Mesenchymal stem cell (in vitro differentiated cells and primary cell): Measurements from ENCODE around the gene PINLYP.
"Not testable (repeated sequence)": the region's sequence is repeated elsewhere in the genome, so short reads cannot be mapped to it uniquely, and the experiment has no call there.

Experiments used
- DNase-seq: peaks from one replicate; pipeline ENCODE4 v3.0.0-alpha.2; 2013
- H2AFZ ChIP-seq: one replicate; pipeline ENCODE4 v1.6.1; 2013; ENCODE audit warnings: low read depth, mild to moderate bottlenecking, control low read depth, inconsistent platforms, low read length, moderate library complexity
- H2AK5ac ChIP-seq: 2 replicates; pipeline ENCODE4 v1.6.1; 2013; ENCODE audit warnings: low read length, moderate library complexity, mild to moderate bottlenecking, inconsistent platforms; ENCODE audit not compliant: severe bottlenecking
- H2BK120ac ChIP-seq: one replicate; pipeline ENCODE4 v1.6.1; 2013; ENCODE audit warnings: low read depth, mild to moderate bottlenecking, inconsistent platforms, low read length, moderate library complexity
- H2BK12ac ChIP-seq, 2 experiments: one replicate each; pipeline ENCODE4 v1.6.1; 2013; ENCODE audit warnings: inconsistent platforms in 2 of 2, low read length in 2 of 2, mild to moderate bottlenecking in 2 of 2, moderate library complexity in 2 of 2, control low read depth in 1 of 2
- H2BK15ac ChIP-seq: one replicate; pipeline ENCODE4 v1.6.1; 2013; ENCODE audit warnings: mild to moderate bottlenecking, low read depth, inconsistent platforms; ENCODE audit not compliant: poor library complexity, severe bottlenecking
- H2BK5ac ChIP-seq: 2 replicates; pipeline ENCODE4 v1.6.1; 2013; ENCODE audit warnings: low read depth, mild to moderate bottlenecking, low read length, control low read depth, inconsistent platforms; ENCODE audit not compliant: poor library complexity, severe bottlenecking
- H3K14ac ChIP-seq, 2 experiments: one replicate each; pipeline ENCODE4 v1.6.1; 2013; ENCODE audit warnings: inconsistent platforms in 2 of 2, low read length in 2 of 2, control low read depth in 1 of 2, mild to moderate bottlenecking in 1 of 2, moderate library complexity in 1 of 2
- H3K18ac ChIP-seq, 2 experiments: one replicate each; pipeline ENCODE4 v1.6.1; 2013; ENCODE audit warnings: inconsistent platforms in 2 of 2, low read length in 2 of 2, control low read depth in 1 of 2, low read depth in 1 of 2, mild to moderate bottlenecking in 1 of 2
- H3K23ac ChIP-seq, 2 experiments: one replicate each; pipeline ENCODE4 v1.6.1; 2013; ENCODE audit warnings: inconsistent platforms in 2 of 2, low read length in 2 of 2, mild to moderate bottlenecking in 2 of 2, moderate library complexity in 2 of 2, control low read depth in 1 of 2
- H3K27ac ChIP-seq: 2 replicates; pipeline ENCODE4 v1.5.1; 2013; ENCODE audit warnings: mild to moderate bottlenecking, moderate library complexity, low read length, control low read depth, inconsistent platforms; ENCODE audit not compliant: poor library complexity, severe bottlenecking
- H3K27me3 ChIP-seq, 2 experiments: 2 replicates each; pipeline versions ENCODE4 v1.6.1 to v1.7.0; 2013; ENCODE audit warnings: low read length in 2 of 2, mild to moderate bottlenecking in 2 of 2, moderate library complexity in 2 of 2, control low read depth in 1 of 2, inconsistent platforms in 1 of 2; ENCODE audit not compliant: control insufficient read depth in 1 of 2, insufficient read depth in 1 of 2
- H3K36me3 ChIP-seq, 2 experiments: 2 replicates each; pipeline versions ENCODE4 v1.6.1 to v1.7.0; 2013; ENCODE audit warnings: low read length in 2 of 2, control low read depth in 1 of 2, inconsistent platforms in 1 of 2, low read depth in 1 of 2, mild to moderate bottlenecking in 1 of 2; ENCODE audit not compliant: insufficient read depth in 2 of 2, control insufficient read depth in 1 of 2
- H3K4ac ChIP-seq, 2 experiments: one replicate each; pipeline ENCODE4 v1.6.1; 2013; ENCODE audit warnings: inconsistent platforms in 2 of 2, low read length in 2 of 2, mild to moderate bottlenecking in 2 of 2, moderate library complexity in 2 of 2, control low read depth in 1 of 2, low read depth in 1 of 2
- H3K4me1 ChIP-seq: 2 replicates; pipeline ENCODE4 v1.6.1; 2013; ENCODE audit warnings: low read depth, low read length, control low read depth; ENCODE audit not compliant: control insufficient read depth, insufficient read depth
- H3K4me2 ChIP-seq: 2 replicates; pipeline ENCODE4 v1.6.1; 2013; ENCODE audit warnings: low read length, mild to moderate bottlenecking, inconsistent platforms; ENCODE audit not compliant: poor library complexity, severe bottlenecking
- H3K4me3 ChIP-seq, 2 experiments: 2 replicates each; pipeline versions ENCODE4 v1.5.1 to v1.7.0; 2013; ENCODE audit warnings: low read length in 2 of 2, mild to moderate bottlenecking in 2 of 2, control low read depth in 1 of 2, low read depth in 1 of 2; ENCODE audit not compliant: insufficient read depth in 1 of 2
- H3K79me1 ChIP-seq: replicated peaks from 2 replicates; pipeline ENCODE4 v1.6.1; 2013; ENCODE audit warnings: mild to moderate bottlenecking, control low read depth, low read length, inconsistent platforms; ENCODE audit not compliant: poor library complexity, severe bottlenecking
- H3K9ac ChIP-seq: 2 replicates; pipeline ENCODE4 v1.7.0; 2013; ENCODE audit warnings: mild to moderate bottlenecking, low read length, moderate library complexity
- H3K9me3 ChIP-seq: 2 replicates; pipeline ENCODE4 v1.7.0; 2013; ENCODE audit warnings: mild to moderate bottlenecking, low read length; ENCODE audit not compliant: control insufficient read depth
- H4K8ac ChIP-seq: one replicate; pipeline ENCODE4 v1.6.1; 2013; ENCODE audit warnings: inconsistent platforms, mild to moderate bottlenecking, low read length, moderate library complexity
- H4K91ac ChIP-seq: one replicate; pipeline ENCODE4 v1.6.1; 2013; ENCODE audit warnings: mild to moderate bottlenecking, low read length, inconsistent platforms
- WGBS: methylation state at CpG from one replicate; pipeline ENCODE4 v1.1.7; 2013; ENCODE audit warnings: mixed read lengths; 5-methylcytosine and 5-hydroxymethylcytosine counted together

The PINLYP gene

DNA sequence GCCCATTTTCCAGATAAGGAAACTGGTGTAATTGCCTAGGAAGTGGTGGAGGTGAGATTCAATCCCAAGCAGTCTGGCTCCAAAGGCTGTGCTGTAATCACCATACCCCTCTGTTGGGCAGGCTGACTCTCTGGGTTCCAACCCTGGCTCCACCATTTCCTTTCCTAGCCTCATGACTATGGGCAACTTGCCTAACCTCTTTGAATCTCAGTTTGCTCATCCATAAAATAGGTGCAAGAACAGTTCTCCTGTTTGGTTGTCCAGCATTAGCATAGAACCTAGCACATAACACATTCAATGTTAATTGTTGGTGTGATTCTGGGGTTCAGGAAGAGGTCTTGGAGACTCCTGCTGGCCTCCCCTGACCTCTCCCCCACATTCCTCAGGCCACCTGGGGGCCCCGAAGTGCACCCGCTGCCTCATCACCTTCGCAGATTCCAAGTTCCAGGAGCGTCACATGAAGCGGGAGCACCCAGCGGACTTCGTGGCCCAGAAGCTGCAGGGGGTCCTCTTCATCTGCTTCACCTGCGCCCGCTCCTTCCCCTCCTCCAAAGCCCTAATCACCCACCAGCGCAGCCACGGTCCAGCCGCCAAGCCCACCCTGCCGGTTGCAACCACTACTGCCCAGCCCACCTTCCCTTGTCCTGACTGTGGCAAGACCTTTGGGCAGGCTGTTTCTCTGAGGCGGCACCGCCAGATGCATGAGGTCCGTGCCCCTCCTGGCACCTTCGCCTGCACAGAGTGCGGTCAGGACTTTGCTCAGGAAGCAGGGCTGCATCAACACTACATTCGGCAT lies 23.0 kb downstream of the PINLYP start:
- Histone ChIP-seq H3K4me1 (peaks cover 13% of the 10 kb centered on the region), H3K14ac (no peak overlapping the region), H3K4me3 (peak overlapping the region in 1 of 2 experiments; percentile 96), H3K9me3 (no peaks in the 10 kb centered on the region), H2BK15ac (no peak overlapping the region), H3K27ac (no peak overlapping the region), H3K23ac (no peak overlapping the region), H4K8ac (no peak overlapping the region), H3K79me1 (peaks cover 34% of the 10 kb centered on the region), H3K4ac (no peak overlapping the region), H2AFZ (no peak overlapping the region), H2BK12ac (no peak overlapping the region), H2AK5ac (no peak overlapping the region), H4K91ac (no peak overlapping the region), H3K9ac (peak overlapping the region; percentile 99), H2BK5ac (no peak overlapping the region), H3K27me3 (no peaks in the 10 kb centered on the region), H3K18ac (no peak overlapping the region), H2BK120ac (no peak overlapping the region), H3K4me2 (no peak overlapping the region), H3K36me3 (peaks cover 28 to 48% of the 10 kb centered on the region in 2 experiments)
- WGBS = 97% methylated on average over 19 of the region's 19 CpGs
- no peak for DNase-seq

DNA sequence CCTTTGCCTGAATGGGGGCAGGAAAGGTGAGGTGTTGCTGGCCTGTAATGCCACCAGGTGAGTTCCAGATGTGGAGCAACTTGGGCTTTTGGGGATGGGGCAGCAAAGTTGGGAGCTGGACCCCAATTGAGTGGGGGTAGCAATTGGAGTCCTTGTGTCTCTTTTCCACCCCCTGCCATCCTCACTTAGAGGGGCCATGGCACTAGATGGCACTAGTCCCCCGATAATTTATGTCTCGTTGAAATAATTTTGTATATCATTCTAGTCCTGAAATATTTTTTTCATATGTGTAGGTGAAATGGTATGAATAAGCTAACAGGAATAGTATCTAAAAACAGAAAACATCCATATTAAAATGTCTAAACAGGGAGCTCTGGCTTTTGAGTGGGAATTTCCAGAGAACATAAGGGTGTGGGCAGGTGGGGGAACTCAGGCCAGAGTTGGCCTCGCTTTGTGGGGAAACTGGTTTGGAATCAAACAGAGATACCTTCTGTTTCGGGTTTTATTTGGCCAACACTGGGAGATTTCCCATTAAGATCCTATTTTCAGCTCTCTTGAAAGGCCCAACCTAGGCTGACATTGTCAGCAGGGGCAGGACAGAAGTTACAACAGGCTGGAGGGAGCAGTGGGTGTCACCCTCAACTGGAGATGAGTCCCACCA lies 24.2 kb downstream of the PINLYP start:
- no peak overlapping the region for H2AK5ac ChIP-seq
- H3K27ac ChIP-seq = no peak overlapping the region
- no peak overlapping the region for H3K18ac ChIP-seq
- H2BK12ac ChIP-seq = no peak overlapping the region
- peaks cover 8% of the 10 kb centered on the region for H3K4me1 ChIP-seq
- H3K4ac ChIP-seq = no peak overlapping the region
- DNase-seq = no peak
- peaks cover 39% of the 10 kb centered on the region for H3K79me1 ChIP-seq
- no peak overlapping the region for H3K23ac ChIP-seq
- H2BK120ac ChIP-seq = no peak overlapping the region
- 100% methylated on average over 2 of the region's 4 CpGs for WGBS
- peak overlapping the region; percentile 49 for H3K9ac ChIP-seq
- H4K91ac ChIP-seq = no peak overlapping the region
- H2AFZ ChIP-seq = no peak overlapping the region
- peaks cover 24 to 41% of the 10 kb centered on the region in 2 experiments for H3K36me3 ChIP-seq
- H3K9me3 ChIP-seq = no peaks in the 10 kb centered on the region
- no peak overlapping the region for H3K4me2 ChIP-seq
- H3K4me3 ChIP-seq = no peak overlapping the region
- no peak overlapping the region for H2BK5ac ChIP-seq
- no peak overlapping the region for H3K14ac ChIP-seq
- H3K27me3 ChIP-seq = no peaks in the 10 kb centered on the region
- H4K8ac ChIP-seq = no peak overlapping the region
- no peak overlapping the region for H2BK15ac ChIP-seq

DNA sequence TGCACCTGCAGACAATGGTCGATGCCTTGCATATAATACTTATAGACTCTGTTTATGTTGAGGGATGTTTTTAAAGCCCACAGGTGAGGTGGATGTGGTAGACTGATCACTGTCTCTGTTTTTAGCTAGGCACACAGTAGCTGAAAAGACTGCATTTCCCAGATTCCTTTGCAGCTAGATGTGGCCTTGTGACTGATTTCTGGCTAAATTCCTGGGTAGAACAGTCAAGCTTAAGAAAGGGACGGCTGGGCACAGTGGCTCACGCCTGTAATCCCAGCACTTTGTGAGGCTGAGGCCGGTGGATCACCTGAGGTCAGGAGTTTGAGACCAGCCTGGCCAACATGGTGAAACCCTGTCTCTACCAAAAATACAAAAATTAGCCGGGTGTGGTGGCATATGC lies 24.7 kb downstream of the PINLYP start:
- H3K4ac ChIP-seq, H2AFZ ChIP-seq, H3K27me3 ChIP-seq, H3K14ac ChIP-seq, H3K9me3 ChIP-seq, H4K91ac ChIP-seq, H3K4me1 ChIP-seq, H3K18ac ChIP-seq, H2BK120ac ChIP-seq, H2AK5ac ChIP-seq, H3K27ac ChIP-seq, DNase-seq, H3K4me2 ChIP-seq, H2BK12ac ChIP-seq, H4K8ac ChIP-seq, H3K4me3 ChIP-seq, H2BK15ac ChIP-seq, H2BK5ac ChIP-seq, H3K23ac ChIP-seq: not testable (repeated sequence)
- peaks cover 24 to 41% of the 10 kb centered on the region in 2 experiments for H3K36me3 ChIP-seq
- H3K79me1 ChIP-seq = peaks cover 40% of the 10 kb centered on the region
- H3K9ac ChIP-seq = peak overlapping the region; percentile 49
- 98% methylated on average over 5 of the region's 5 CpGs for WGBS

DNA sequence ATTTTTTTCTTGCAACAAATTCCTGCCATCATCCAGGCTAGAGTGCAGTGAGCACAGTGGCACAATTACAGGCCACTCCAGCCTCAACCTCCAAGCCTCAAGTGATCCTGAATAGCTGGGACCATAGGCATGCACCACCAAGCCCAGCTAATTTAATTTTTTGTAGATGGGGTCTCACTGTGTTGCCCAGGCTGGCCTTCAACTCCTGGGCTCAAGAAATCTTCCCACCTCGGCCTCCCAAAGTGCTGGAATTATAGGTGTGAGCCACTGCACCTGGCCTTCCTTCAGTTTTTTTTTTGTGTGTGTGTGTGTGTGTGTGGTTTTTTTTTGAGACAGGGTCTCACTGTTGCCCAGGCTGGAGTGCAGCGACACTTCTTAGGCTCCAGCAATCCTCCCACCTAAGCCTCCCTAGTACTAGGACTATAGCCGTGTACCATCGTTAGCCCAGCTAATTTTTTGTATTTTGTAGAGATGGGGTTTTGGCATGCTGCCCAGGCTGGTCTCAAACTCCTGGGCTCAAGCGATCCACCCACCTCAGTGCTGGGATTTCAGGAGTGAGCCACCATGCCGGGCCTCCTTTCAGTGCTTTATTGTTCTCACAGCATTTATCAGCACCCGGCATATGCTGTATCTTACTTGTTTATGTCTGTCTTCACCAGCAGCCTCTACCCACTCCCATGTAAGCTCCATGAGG lies 30.4 kb downstream of the PINLYP start:
- no peak overlapping the region for H3K4ac ChIP-seq
- H3K4me3 ChIP-seq = no peak overlapping the region
- H3K18ac ChIP-seq = no peak overlapping the region
- H2BK5ac ChIP-seq = no peak overlapping the region
- H3K4me2 ChIP-seq = no peak overlapping the region
- H2BK15ac ChIP-seq = no peak overlapping the region
- no peak overlapping the region for H2AFZ ChIP-seq
- H3K9ac ChIP-seq = no peak overlapping the region
- H3K4me1 ChIP-seq = peaks cover 6% of the 10 kb centered on the region
- H2BK120ac ChIP-seq = no peak overlapping the region
- peaks cover 49% of the 10 kb centered on the region for H3K79me1 ChIP-seq
- no peaks in the 10 kb centered on the region for H3K9me3 ChIP-seq
- no peak overlapping the region for H3K23ac ChIP-seq
- H4K8ac ChIP-seq = no peak overlapping the region
- H2BK12ac ChIP-seq = no peak overlapping the region
- DNase-seq = no peak
- H4K91ac ChIP-seq = no peak overlapping the region
- no peak overlapping the region for H3K27ac ChIP-seq
- 90% methylated on average over 6 of the region's 7 CpGs for WGBS
- no peak overlapping the region for H3K14ac ChIP-seq
- no peak overlapping the region for H2AK5ac ChIP-seq
- no peaks in the 10 kb centered on the region for H3K27me3 ChIP-seq
- peaks cover 36 to 38% of the 10 kb centered on the region in 2 experiments for H3K36me3 ChIP-seq
